Measurements from ENCODE around the gene SLC15A4. TPM values are rescaled to one million over a fixed set of nuclear protein-coding genes. Genes with fewer than 3 reads are reported as not detected.

SLC15A4 gene
- total and polyA plus RNA-seq, 10 donors, result 19.0 to 92.4 (median 43.5) TPM

DNA sequence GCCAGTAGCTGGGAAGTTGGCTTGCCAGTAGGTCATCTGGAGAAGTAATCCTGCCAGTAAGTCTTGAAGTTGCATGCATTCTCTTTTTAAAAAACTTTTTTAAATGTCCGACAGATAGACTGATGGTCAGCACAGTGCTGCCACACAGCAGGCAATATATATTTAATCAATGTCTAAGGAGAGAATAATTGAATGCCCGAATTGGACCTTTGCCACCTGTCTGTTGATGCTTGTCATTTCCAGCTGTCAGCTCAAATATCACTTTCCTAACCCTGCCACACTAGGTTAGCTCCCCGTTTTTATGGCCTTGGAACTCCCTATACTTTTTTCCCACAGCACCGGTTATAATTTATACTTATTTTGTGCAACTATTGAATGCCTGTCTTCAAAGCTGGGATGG is 2.1 kb upstream of the SLC15A4 start:
- intact Hi-C loops (cut with DNase I; ENCODE audit: low total_unique reads), result no loop called here

DNA sequence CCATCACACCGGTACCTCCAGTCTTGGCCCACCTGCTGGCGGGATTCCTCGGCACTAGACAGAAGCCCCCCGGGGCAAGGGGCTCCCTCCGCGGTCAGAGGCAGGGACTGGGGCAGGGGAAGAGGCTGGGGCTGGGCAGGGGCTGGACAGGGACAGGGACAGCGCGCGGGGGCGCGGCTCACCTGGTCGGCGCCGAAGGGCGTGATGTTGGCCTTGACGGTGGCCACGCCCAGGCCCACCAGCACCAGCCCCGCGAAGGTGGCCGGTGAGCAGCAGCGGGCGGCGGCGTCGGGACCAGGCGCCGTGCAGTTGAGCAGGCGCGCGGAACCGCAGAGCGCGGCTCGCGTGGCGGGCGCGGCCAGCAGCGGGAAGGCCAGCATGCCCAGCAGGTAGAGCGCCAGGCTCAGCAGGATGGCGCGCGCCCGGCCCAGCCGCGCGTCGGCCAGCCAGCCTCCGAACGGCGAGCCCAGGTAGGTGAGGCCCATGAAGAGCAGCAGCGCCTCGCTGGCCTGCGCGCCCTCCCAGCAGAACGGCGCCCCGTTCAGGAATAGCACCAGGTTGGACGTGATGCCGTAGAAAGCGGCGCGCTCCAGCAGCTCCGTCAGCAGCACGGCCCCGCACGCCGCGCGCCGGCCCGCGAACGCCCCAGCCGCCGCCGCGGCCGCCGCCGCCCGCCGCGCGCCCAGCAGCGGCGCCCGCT is 392 bp downstream of the SLC15A4 start:
- Histone ChIP-seq H3K4me1 (peaks cover 29 to 69% (median 58%) of the 10 kb centered on the region in 6 donors), H3K27me3 (replicated peaks in 1 of 7) (no peaks in the 10 kb centered on the region), H3K27ac (peak overlapping the region; percentile 84 to 98 (median 93)), H3K4me3 (peak overlapping the region; percentile 68 to 97 (median 84)), H3K9me3 (no peaks in the 10 kb centered on the region), H3K36me3 (peaks cover 0 to 24% (median 0%) of the 10 kb centered on the region in 6 donors)
- DNase-seq, result peak; percentile 92
- TF ChIP-seq, protein P1, sequence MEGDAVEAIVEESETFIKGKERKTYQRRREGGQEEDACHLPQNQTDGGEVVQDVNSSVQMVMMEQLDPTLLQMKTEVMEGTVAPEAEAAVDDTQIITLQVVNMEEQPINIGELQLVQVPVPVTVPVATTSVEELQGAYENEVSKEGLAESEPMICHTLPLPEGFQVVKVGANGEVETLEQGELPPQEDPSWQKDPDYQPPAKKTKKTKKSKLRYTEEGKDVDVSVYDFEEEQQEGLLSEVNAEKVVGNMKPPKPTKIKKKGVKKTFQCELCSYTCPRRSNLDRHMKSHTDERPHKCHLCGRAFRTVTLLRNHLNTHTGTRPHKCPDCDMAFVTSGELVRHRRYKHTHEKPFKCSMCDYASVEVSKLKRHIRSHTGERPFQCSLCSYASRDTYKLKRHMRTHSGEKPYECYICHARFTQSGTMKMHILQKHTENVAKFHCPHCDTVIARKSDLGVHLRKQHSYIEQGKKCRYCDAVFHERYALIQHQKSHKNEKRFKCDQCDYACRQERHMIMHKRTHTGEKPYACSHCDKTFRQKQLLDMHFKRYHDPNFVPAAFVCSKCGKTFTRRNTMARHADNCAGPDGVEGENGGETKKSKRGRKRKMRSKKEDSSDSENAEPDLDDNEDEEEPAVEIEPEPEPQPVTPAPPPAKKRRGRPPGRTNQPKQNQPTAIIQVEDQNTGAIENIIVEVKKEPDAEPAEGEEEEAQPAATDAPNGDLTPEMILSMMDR (IDR thresholded peaks at IDR 0.05 in 8 of 11, conservative IDR thresholded peaks at IDR 0.05 in 3 of 11), result no peak
- TF ChIP-seq POLR2AphosphoS5 (IDR thresholded peaks at IDR 0.05) (peak in 1 of 3 donors; percentile 6), POLR2A (IDR thresholded peaks at IDR 0.05) (no peak)
- 0 to 1% (median 1%) methylated on average over 17 to 88 of the region's 88 CpGs for WGBS, 5 donors
- intact Hi-C loops (cut with DNase I; ENCODE audit: low total_unique reads), result no loop called here

More for the DNA sequence above, 2.1 kb upstream of the SLC15A4 start:
- no peak overlapping the region for H3K4me3 ChIP-seq
- peaks cover 0 to 5% (median 0%) of the 10 kb centered on the region in 6 donors for H3K36me3 ChIP-seq
- no peak for DNase-seq
- H3K4me1 ChIP-seq, result peaks cover 23 to 68% (median 54%) of the 10 kb centered on the region in 6 donors
- WGBS, 5 donors, result 83 to 90% (median 84%) methylated on average over 4 of the region's 4 CpGs
- TF ChIP-seq, protein P1 (IDR thresholded peaks at IDR 0.05 in 8 of 11, conservative IDR thresholded peaks at IDR 0.05 in 3 of 11), result no peak
- TF ChIP-seq POLR2A (IDR thresholded peaks at IDR 0.05), result no peak
- no peak for TF ChIP-seq POLR2AphosphoS5 (IDR thresholded peaks at IDR 0.05)
- H3K27ac ChIP-seq, result no peak overlapping the region
- H3K9me3 ChIP-seq, result no peaks in the 10 kb centered on the region
- H3K27me3 ChIP-seq (replicated peaks in 1 of 7), result no peaks in the 10 kb centered on the region

- intact Hi-C loops (cut with DNase I; ENCODE audit: low total_unique reads), result no loop called here
- H3K27ac ChIP-seq, result peak overlapping the region; percentile 23 to 98 (median 93)
Observed at GRCh38 chr12:128820723-128821432, 2.9 kb downstream of the SLC15A4 start.

More at GRCh38 chr12:128820723-128821432, 2.9 kb downstream of the SLC15A4 start:
- H3K4me3 ChIP-seq, result peak overlapping the region in 1 of 8 donors; percentile 97
- H3K36me3 ChIP-seq, result peaks cover 0 to 24% (median 0%) of the 10 kb centered on the region in 6 donors
- TF ChIP-seq POLR2A (IDR thresholded peaks at IDR 0.05), result peak in 1 of 3 donors; percentile 9
- TF ChIP-seq, protein P1 (IDR thresholded peaks at IDR 0.05 in 8 of 11, conservative IDR thresholded peaks at IDR 0.05 in 3 of 11), result no peak
- peak in 2 of 3 donors; percentile 75 to 87 for TF ChIP-seq POLR2AphosphoS5 (IDR thresholded peaks at IDR 0.05)
- DNase-seq, result peak; percentile 90
- 34 to 54% (median 46%) methylated on average over 7 of the region's 7 CpGs for WGBS, 5 donors
- no peaks in the 10 kb centered on the region for H3K27me3 ChIP-seq (replicated peaks in 1 of 7)
- H3K9me3 ChIP-seq, result no peaks in the 10 kb centered on the region
- peaks cover 53 to 86% (median 83%) of the 10 kb centered on the region in 6 donors for H3K4me1 ChIP-seq

Measured in spleen (tissue), 11 donors.